Measurements from ENCODE around the gene DLG5. TPM values are rescaled to one million over a fixed set of nuclear protein-coding genes. Genes with fewer than 3 reads are reported as not detected.

Gene DLG5
- total RNA-seq, 2 donors from 2014 or later, result 22.6 to 35.6 TPM

GRCh38 chr10:77892021-77892739 lies 34.4 kb downstream of the DLG5 start:
- intact Hi-C loops (cut with DNase I), result no loop called here
- Histone ChIP-seq H3K4me3 (no peak overlapping the region), H3K27ac (peak overlapping the region; percentile 4 to 86 (median 54)), H3K9me3 (no peaks in the 10 kb centered on the region), H3K27me3 (no peaks in the 10 kb centered on the region), H3K4me1 (peaks cover 61% of the 10 kb centered on the region), H3K36me3 (replicated peaks in 1 of 2; ENCODE audit: insufficient read depth in 1 of 2, low read depth in 2 of 2) (no peaks in the 10 kb centered on the region)
- DNase-seq (peak in 3 of 4 donors; percentile 50 to 75 (median 57)), ATAC-seq (no peak)
- 43 to 50% methylated on average over 4 to 8 of the region's 8 CpGs for WGBS, 2 donors
- TF ChIP-seq POLR2A (IDR thresholded peaks at IDR 0.05) (no peak), CTCF (IDR thresholded peaks at IDR 0.05) (no peak)

- Histone ChIP-seq H3K36me3 (replicated peaks in 1 of 2; ENCODE audit: insufficient read depth in 1 of 2, low read depth in 2 of 2) (no peaks in the 10 kb centered on the region), H3K27ac (peak overlapping the region; percentile 41 to 86 (median 84)), H3K27me3 (no peaks in the 10 kb centered on the region), H3K9me3 (no peaks in the 10 kb centered on the region), H3K4me1 (peaks cover 78% of the 10 kb centered on the region), H3K4me3 (no peak overlapping the region)
- intact Hi-C loops (cut with DNase I), result no loop called here
- DNase-seq (no peak), ATAC-seq (no peak)
- 78 to 89% methylated on average over 7 of the region's 7 CpGs for WGBS, 2 donors
- TF ChIP-seq CTCF (IDR thresholded peaks at IDR 0.05) (no peak), POLR2A (IDR thresholded peaks at IDR 0.05) (no peak)
Measured at GRCh38 chr10:77890097-77890496, 36.5 kb downstream of the DLG5 start.

- H3K4me1 ChIP-seq, result peaks cover 78% of the 10 kb centered on the region
- peak overlapping the region; percentile 41 to 86 (median 84) for H3K27ac ChIP-seq
- no peak overlapping the region for H3K4me3 ChIP-seq
Measured at GRCh38 chr10:77889277-77889903, 37.2 kb downstream of the DLG5 start.

GRCh38 chr10:77888356-77888703 lies 38.2 kb downstream of the DLG5 start:
- no peak overlapping the region for H3K4me3 ChIP-seq
- 62 to 66% methylated on average over 7 of the region's 7 CpGs for WGBS, 2 donors
- H3K36me3 ChIP-seq (replicated peaks in 1 of 2; ENCODE audit: insufficient read depth in 1 of 2, low read depth in 2 of 2), result no peaks in the 10 kb centered on the region
- H3K4me1 ChIP-seq, result peaks cover 73% of the 10 kb centered on the region
- peak overlapping the region; percentile 63 to 86 (median 84) for H3K27ac ChIP-seq
- no peak for DNase-seq
- ATAC-seq, result no peak
- H3K27me3 ChIP-seq, result no peaks in the 10 kb centered on the region
- H3K9me3 ChIP-seq, result no peaks in the 10 kb centered on the region
- no peak for TF ChIP-seq POLR2A (IDR thresholded peaks at IDR 0.05)
- no peak for TF ChIP-seq CTCF (IDR thresholded peaks at IDR 0.05)
- intact Hi-C loops (cut with DNase I), result no loop called here

More at GRCh38 chr10:77889277-77889903, 37.2 kb downstream of the DLG5 start:
- TF ChIP-seq CTCF (IDR thresholded peaks at IDR 0.05) (peak in 1 of 7 experiments; percentile 6), POLR2A (IDR thresholded peaks at IDR 0.05) (peak in 2 of 3 donors; percentile 34 to 37)
- intact Hi-C loops (cut with DNase I), result no loop called here
- Histone ChIP-seq H3K9me3 (no peaks in the 10 kb centered on the region), H3K36me3 (replicated peaks in 1 of 2; ENCODE audit: insufficient read depth in 1 of 2, low read depth in 2 of 2) (no peaks in the 10 kb centered on the region), H3K27me3 (no peaks in the 10 kb centered on the region)
- WGBS, 2 donors, result 13 to 25% methylated on average over 3 to 8 of the region's 8 CpGs
- DNase-seq (peak; percentile 85 to 93 (median 92)), ATAC-seq (peak; percentile 96)
